ENCODE measurements around the gene GPD1L. TPM values are rescaled to one million over a fixed set of nuclear protein-coding genes. Genes with fewer than 3 reads are reported as not detected.

The GPD1L gene
- polyA plus RNA-seq, 5 donors: 32.2 to 44.8 (median 40.7) TPM

Other genes starting within 250 kb of the GPD1L start
- gene OSBPL10, start 125.4 kb upstream of the GPD1L start, polyA plus RNA-seq (ENCODE audit: insufficient read depth in 1 of 5, insufficient read length in 5 of 5, low replicate concordance in 1 of 5): 10 to 100 TPM; 31.5 to 49.4 (median 37.0) TPM
- 10 to 100 TPM in 3 of 5 donors, 1 to 10 TPM in 2; 8.1 to 15.5 (median 10.3) TPM for gene ZNF860, start 124.9 kb upstream of the GPD1L start, polyA plus RNA-seq (ENCODE audit: insufficient read depth in 1 of 5, insufficient read length in 5 of 5, low replicate concordance in 1 of 5)
- gene CMTM8, start 132.1 kb downstream of the GPD1L start, polyA plus RNA-seq (ENCODE audit: insufficient read depth in 1 of 5, insufficient read length in 5 of 5, low replicate concordance in 1 of 5): 10 to 100 TPM; 12.1 to 15.6 (median 13.9) TPM